BJ (cell line): ENCODE data around the gene GDF9. TPM values are rescaled to one million over a fixed set of nuclear protein-coding genes. Genes with fewer than 3 reads are reported as not detected.

Experiments used
- CTCF ChIA-PET: fragments of 350-600 bp; formaldehyde crosslinking; extraction: SDS; loops from one replicate; lab custom pipeline; 2021; ENCODE audit warnings: antibody characterized with exemption, inconsistent platforms; lab: Yijun Ruan, JAX
- POLR2A ChIA-PET: fragments of 300-600 bp; sonication (Branson Sonifier 250); formaldehyde crosslinking; extraction: SDS; loops from one replicate; lab custom pipeline; 2021; ENCODE audit warnings: antibody characterized with exemption; lab: Charles Lee
- DNase-seq: peaks from one replicate; pipeline ENCODE4 v3.0.0-alpha.2; 2011; ENCODE audit warnings: low read depth
- H3K27me3 ChIP-seq: 2 replicates; pipeline ENCODE4 v1.6.0; 2011; ENCODE audit warnings: low read length; ENCODE audit not compliant: control insufficient read depth, insufficient read depth
- H3K36me3 ChIP-seq: 2 replicates; pipeline ENCODE4 v1.5.1; 2011; ENCODE audit warnings: low read length; ENCODE audit not compliant: control insufficient read depth, insufficient read depth
- H3K4me3 ChIP-seq: 2 replicates; pipeline ENCODE4 v1.5.1; 2011; ENCODE audit warnings: low read depth, mild to moderate bottlenecking, control low read depth, low read length
- CTCF ChIP-seq: IDR thresholded peaks from 2 replicates; pipeline ENCODE4 v1.5.1; 2011; ENCODE audit warnings: low read depth, mild to moderate bottlenecking, control low read depth, inconsistent platforms, low read length, moderate library complexity; ENCODE audit not compliant: insufficient read depth
- polyA minus RNA-seq: library from RNA; depleted of rRNA, polyadenylated mRNA; stranded (reverse); fragments of >200 nt; gene quantifications from 2 replicates; pipeline ENCODE4 v1.2.3, GENCODE V29; 2011; rRNA and poly(A)+ RNA removed
- polyA plus RNA-seq: library from polyadenylated mRNA; depleted of rRNA; stranded (reverse); fragments of >200 nt; gene quantifications from 2 replicates; pipeline ENCODE4 v1.2.3, GENCODE V29; 2011; rRNA removed

GDF9 gene
- polyA plus RNA-seq (0.15 and 0.20 TPM in 2 replicates), polyA minus RNA-seq (not detected in 2 replicates)

GRCh38 chr5:132866342-132867045, at the start of gene GDF9, which contains the start of gene UQCRQ:
Gene GDF9 (minus strand): TSS chr5:132866469. CDS start chr5:132864533, 1,936 bp downstream.
Gene UQCRQ (plus strand): TSS chr5:132866642. CDS start chr5:132866882, 240 bp downstream.
- CTCF ChIA-PET = interaction anchor here (0.6 to 11.5 kb wide), 7 partner anchors 13 to 120 kb away, joined by 3 to 71 read pairs (median 12); partner anchors contain the start of genes CCNI2 and SHROOM1
- POLR2A ChIA-PET = no interaction called here
- Histone ChIP-seq H3K4me3 (peak within 1 kb of the TSS; percentile 79), H3K27me3 (no peaks in the 10 kb centered on the region; the same call in 1 of the 2 replicates), H3K36me3 (peaks cover 5% of the 10 kb centered on the region; the same call in 1 of the 2 replicates)
- TF ChIP-seq CTCF = peak; percentile 47
- DNase-seq = peak; percentile 97

GRCh38 chr5:132915681-132916080, 49.4 kb upstream of the GDF9 start:
- Histone ChIP-seq H3K27me3 (no peaks in the 10 kb centered on the region), H3K36me3 (peaks cover 9% of the 10 kb centered on the region), H3K4me3 (no peak overlapping the region)
- no peak for TF ChIP-seq CTCF
- DNase-seq = no peak
- ChIA-PET CTCF (no interaction called here), POLR2A (no interaction called here)

GRCh38 chr5:132909702-132910101, 43.4 kb upstream of the GDF9 start:
- Histone ChIP-seq H3K36me3 (peaks cover 8% of the 10 kb centered on the region), H3K4me3 (no peak overlapping the region), H3K27me3 (no peaks in the 10 kb centered on the region)
- ChIA-PET CTCF (no interaction called here), POLR2A (no interaction called here)
- no peak for DNase-seq
- TF ChIP-seq CTCF = no peak

GRCh38 chr5:132907161-132907560, 40.9 kb upstream of the GDF9 start:
- POLR2A ChIA-PET = no interaction called here
- Histone ChIP-seq H3K4me3 (no peak overlapping the region), H3K27me3 (no peaks in the 10 kb centered on the region), H3K36me3 (peaks cover 5% of the 10 kb centered on the region)
- CTCF ChIA-PET = interaction anchor here (1.5 kb wide), 1 partner anchor 15 kb away, joined by 5 read pairs; no protein-coding TSS in a partner anchor
- no peak for DNase-seq
- TF ChIP-seq CTCF = no peak

GRCh38 chr5:132905938-132906337, 39.7 kb upstream of the GDF9 start:
- Histone ChIP-seq H3K27me3 (no peaks in the 10 kb centered on the region), H3K4me3 (no peak overlapping the region), H3K36me3 (peaks cover 4% of the 10 kb centered on the region)
- POLR2A ChIA-PET = no interaction called here
- no peak for TF ChIP-seq CTCF
- CTCF ChIA-PET = interaction anchor here (0.8 to 2.3 kb wide), 4 partner anchors 9 to 86 kb away, joined by 3 to 7 read pairs (median 4); no protein-coding TSS in a partner anchor
- no peak for DNase-seq
